K562 (cell line): Measurements from ENCODE around the gene FPGS. TPM values are rescaled to one million over a fixed set of nuclear protein-coding genes. Genes with fewer than 3 reads are reported as not detected.

ENCODE experiments used
- CBX5 ChIP-seq: IDR thresholded peaks from 2 replicates; pipeline ENCODE4 v1.6.1; 2014; ENCODE audit warnings: low read depth, borderline replicate concordance
- ETS1 ChIP-seq: conservative IDR thresholded peaks from 2 replicates; pipeline ENCODE4 v1.6.1; 2011; ENCODE audit warnings: low read depth, mild to moderate bottlenecking, low read length; ENCODE audit not compliant: control insufficient read depth
- KDM5B ChIP-seq: fragments of 200-600 bp; sonication (generic); IDR thresholded peaks from 2 replicates; pipeline ENCODE4 v1.6.1; 2012; ENCODE audit warnings: low read depth, mild to moderate bottlenecking, moderate library complexity, low read length, control low read depth, inconsistent platforms; ENCODE audit not compliant: insufficient replicate concordance
- MXD1 ChIP-seq: fragments of 250-450 bp; sonication (Bioruptor Pico); IDR thresholded peaks from 2 replicates; pipeline ENCODE4 v1.8.0; 2021; ENCODE audit warnings: borderline replicate concordance, mild to moderate bottlenecking, moderate library complexity; ENCODE audit not compliant: poor library complexity, severe bottlenecking
- NFYB ChIP-seq: IDR thresholded peaks from 2 replicates; pipeline ENCODE4 v1.6.1; 2011; ENCODE audit warnings: mild to moderate bottlenecking, moderate library complexity; ENCODE audit not compliant: insufficient read length; ENCODE audit errors: extremely low read depth
- RBFOX2 ChIP-seq: fragments of 200-400 bp; formaldehyde crosslinking; IDR thresholded peaks from 2 replicates; pipeline ENCODE4 v1.6.1; 2017; ENCODE audit warnings: low read depth, mild to moderate bottlenecking, low read length, moderate library complexity
- RFX5 ChIP-seq: IDR thresholded peaks from 2 replicates; pipeline ENCODE4 v1.6.1; 2011; ENCODE audit warnings: low read depth, mild to moderate bottlenecking, improper control_type of control experiment, low read length
- SPI1 ChIP-seq: IDR thresholded peaks from 2 replicates; pipeline ENCODE4 v1.6.1; 2011; ENCODE audit warnings: low read depth, low read length, control low read depth, borderline replicate concordance
- ZBTB5 ChIP-seq: fragments of 450-650 bp; IDR thresholded peaks from 2 replicates; pipeline ENCODE4 v1.6.1; 2017; ENCODE audit warnings: antibody characterized with exemption
- ZNF197 ChIP-seq: fragments of 200-800 bp; sonication (Bioruptor generic); IDR thresholded peaks from 2 replicates; pipeline ENCODE4 v1.6.1; 2016; ENCODE audit warnings: low read depth, missing genetic modification characterization, missing compliant biosample characterization
- ZNF407 ChIP-seq: fragments of 450-650 bp; IDR thresholded peaks from 2 replicates; pipeline ENCODE4 v1.6.1; 2016; ENCODE audit warnings: low read depth
- polyA plus RNA-seq, 8 experiments: library from polyadenylated mRNA; depleted of rRNA in 4 of 8; stranded (reverse) in 5 of 8; unstranded in 3 of 8; fragments of >200 nt; fragmentation: Nextera tagmentation in 2 of 8; fragmentation: Illumina TruSeq in 1 of 8; extraction: Ambion mirVana in 2 of 8; extraction: Trizol in 1 of 8; gene quantifications; 2 replicates each; pipeline versions ENCODE4 v1.2.1 to v1.2.3, GENCODE V29; 2011 to 2014; ENCODE audit warnings: inconsistent platforms in 1 of 8, missing spikeins in 1 of 8
- total RNA-seq, 7 experiments: library from RNA; depleted of rRNA in 6 of 7; stranded (reverse); fragments of >200 nt in 6 of 7; fragmentation: Illumina TruSeq in 2 of 7; extraction: Trizol in 2 of 7; gene quantifications; 2 replicates each; pipeline versions ENCODE4 v1.2.1 to v1.2.3, GENCODE V29; 2011 to 2021; ENCODE audit warnings: low replicate concordance in 1 of 7

The FPGS gene
- total and polyA plus RNA-seq, 9 of the 15 experiments (the other 6 are each of a cell fraction or from before 2014, with no cell fraction given), result 0.84 to 86.4 (median 59.2) TPM

GRCh38 chr9:127793093-127793708, 9.5 kb upstream of the FPGS start (continued):
- TF ChIP-seq ZNF407, result no peak
- no peak for TF ChIP-seq ZNF197 (CRISPR knock-in tag)
- peak; percentile 37 for TF ChIP-seq RBFOX2
- TF ChIP-seq ETS1, result no peak
- no peak for TF ChIP-seq MXD1 (CRISPR knock-in tag)
- TF ChIP-seq CBX5, result no peak
- TF ChIP-seq RFX5, result no peak
- no peak for TF ChIP-seq NFYB
- no peak for TF ChIP-seq SPI1
- TF ChIP-seq ZBTB5, result no peak
- peak; percentile 50 for TF ChIP-seq KDM5B
